ENCODE data around the gene USP50. TPM values are rescaled to one million over a fixed set of nuclear protein-coding genes. Genes with fewer than 3 reads are reported as not detected.

USP50 gene
- total RNA-seq, 1 experiment from 2014 or later: not detected

- Histone ChIP-seq H2BK5ac (ENCODE audit: insufficient read length, low read length) (no peak overlapping the region), H2AK5ac (ENCODE audit: insufficient read length, low read length) (no peak overlapping the region), H4K91ac (ENCODE audit: insufficient read length, low read depth, low read length) (no peak overlapping the region), H3K9ac (ENCODE audit: extremely low read depth, insufficient read length, low read length) (no peak overlapping the region), H3K4ac (ENCODE audit: low read depth, low read length) (no peak overlapping the region), H3T11ph (ENCODE audit: low read length) (no peak overlapping the region), H3K27me3 (ENCODE audit: insufficient read depth, low read length) (no peaks in the 10 kb centered on the region), H2BK15ac (ENCODE audit: low read depth, low read length) (no peak overlapping the region), H3K14ac (ENCODE audit: insufficient read depth, low read length) (no peak overlapping the region), H3K4me2 (ENCODE audit: insufficient read depth, insufficient read length, low read length) (no peak overlapping the region), H3K27ac (ENCODE audit: insufficient read length, low read depth, low read length) (no peak overlapping the region), H2BK120ac (ENCODE audit: low read depth, low read length, poor library complexity, severe bottlenecking) (no peak overlapping the region), H4K8ac (replicated peaks; ENCODE audit: insufficient read length, low read depth, low read length) (no peak overlapping the region), H2BK12ac (ENCODE audit: insufficient read length, low read depth, low read length) (no peak overlapping the region), H3K9me3 (ENCODE audit: control insufficient read depth, low read depth, low read length) (no peaks in the 10 kb centered on the region), H3K56ac (ENCODE audit: insufficient read length, low read depth, low read length) (no peak overlapping the region), H3K23me2 (ENCODE audit: insufficient read length, low read depth, low read length, poor library complexity, severe bottlenecking) (no peaks in the 10 kb centered on the region), H2BK20ac (ENCODE audit: low read depth, low read length, poor library complexity, severe bottlenecking) (no peak overlapping the region), H3K79me2 (ENCODE audit: insufficient read depth, low read length) (no peaks in the 10 kb centered on the region; the same call in 1 of the 2 replicates), H4K5ac (ENCODE audit: insufficient read length, low read depth, low read length) (no peak overlapping the region), H3K23ac (ENCODE audit: insufficient read length, low read depth, low read length) (no peak overlapping the region), H3K18ac (ENCODE audit: insufficient read length, low read depth, low read length) (no peak overlapping the region), H3K4me1 (ENCODE audit: insufficient read depth, low read length) (no peaks in the 10 kb centered on the region), H4K20me1 (ENCODE audit: control insufficient read depth, insufficient read depth, insufficient read length) (no peaks in the 10 kb centered on the region), H3K79me1 (ENCODE audit: insufficient read depth, low read depth, low read length, poor library complexity, severe bottlenecking) (no peaks in the 10 kb centered on the region), H2AFZ (ENCODE audit: low read length) (no peak overlapping the region)
- Mint-ChIP-seq H3K4me1 (no peaks in the 10 kb centered on the region), H3K4me3 (no peak overlapping the region), H3K9me3 (peaks cover 3 to 6% of the 10 kb centered on the region in 2 experiments; a peak in 2 of 5 replicates), H3K27me3 (ENCODE audit: low read depth) (no peaks in the 10 kb centered on the region), H3K27ac (no peak overlapping the region), H3K36me3 (ENCODE audit: insufficient read depth in 1 of 3, low read depth in 3 of 3) (no peaks in the 10 kb centered on the region)
- TF ChIP-seq CTCF (conservative IDR thresholded peaks at IDR 0.05): no peak
- DNase-seq: no peak
Observed at GRCh38 chr15:50513001-50513400, 33.5 kb downstream of the USP50 start.

All from H9 (cell line).